TTC549 (cell line): Measurements from ENCODE around the gene KDM5A.
"Not testable (repeated sequence)": the region's sequence is repeated elsewhere in the genome, so short reads cannot be mapped to it uniquely, and the experiment has no call there.

Source experiments
- FAIRE-seq: peaks from 2 replicates; lab custom pipeline; 2012; peaks lifted over from hg19 to GRCh38; lab: Jason Lieb, UNC

KDM5A gene

GRCh38 chr12:332581-333205 lies 56.4 kb downstream of the KDM5A start:
- no peak for FAIRE-seq

DNA sequence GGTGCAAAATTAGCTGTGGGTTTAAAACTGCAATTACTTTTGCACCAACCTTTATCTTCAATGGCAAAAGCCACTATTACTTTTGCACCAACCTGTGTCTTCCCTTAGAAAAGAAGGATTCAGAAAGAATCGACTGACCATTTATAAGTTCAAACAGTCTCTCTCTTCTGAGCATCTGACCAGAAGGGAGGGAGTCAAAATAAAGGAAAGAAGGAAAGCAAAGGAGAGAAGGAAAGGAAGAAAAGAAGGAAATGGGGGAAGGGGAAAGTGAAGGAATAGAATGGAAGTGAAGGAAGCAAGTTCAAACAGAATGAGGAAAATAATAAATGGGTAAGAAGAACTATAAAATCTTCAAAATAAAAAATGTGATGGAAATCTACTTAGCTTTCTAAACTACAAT lies 57.8 kb downstream of the KDM5A start:
- no peak for FAIRE-seq

GRCh38 chr12:325906-326305 lies 63.2 kb downstream of the KDM5A start:
- FAIRE-seq = no peak

- FAIRE-seq = no peak
These were observed 65.6 kb downstream of the KDM5A start for GRCh38 chr12:323507-323906.

DNA sequence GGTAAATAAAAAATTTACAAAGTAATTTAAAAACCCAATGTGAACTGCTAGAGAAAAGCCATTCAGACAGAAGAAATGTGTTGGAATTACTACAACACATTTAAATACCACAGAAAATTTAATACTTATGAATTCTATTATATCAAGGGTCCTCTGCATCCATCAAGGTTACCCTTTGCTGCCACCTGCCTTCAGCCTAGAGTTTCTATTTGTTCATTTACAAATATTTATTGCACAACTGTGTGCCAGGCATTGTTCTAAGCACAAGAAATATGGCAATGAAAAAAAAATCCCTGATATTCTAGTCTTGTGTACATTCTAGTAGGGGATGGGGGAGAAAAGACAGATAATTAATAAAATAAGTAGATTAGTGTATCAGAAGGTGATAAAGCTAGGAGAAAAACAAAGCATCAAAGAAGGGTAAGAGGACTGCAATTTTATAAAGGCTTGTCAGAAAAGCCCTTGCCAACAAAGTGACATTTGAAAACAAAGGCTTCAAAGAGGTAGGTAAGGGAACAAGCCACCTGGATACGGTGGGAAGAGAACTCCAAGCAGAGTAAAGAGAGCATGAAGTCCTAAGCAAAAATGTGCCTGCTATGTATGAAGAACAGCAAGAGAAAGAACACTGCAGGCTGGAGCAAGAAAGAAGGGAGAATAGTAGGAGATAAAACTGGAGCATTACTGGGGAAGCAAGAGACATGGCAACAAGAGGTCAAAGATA lies 67.4 kb downstream of the KDM5A start:
- no peak for FAIRE-seq

DNA sequence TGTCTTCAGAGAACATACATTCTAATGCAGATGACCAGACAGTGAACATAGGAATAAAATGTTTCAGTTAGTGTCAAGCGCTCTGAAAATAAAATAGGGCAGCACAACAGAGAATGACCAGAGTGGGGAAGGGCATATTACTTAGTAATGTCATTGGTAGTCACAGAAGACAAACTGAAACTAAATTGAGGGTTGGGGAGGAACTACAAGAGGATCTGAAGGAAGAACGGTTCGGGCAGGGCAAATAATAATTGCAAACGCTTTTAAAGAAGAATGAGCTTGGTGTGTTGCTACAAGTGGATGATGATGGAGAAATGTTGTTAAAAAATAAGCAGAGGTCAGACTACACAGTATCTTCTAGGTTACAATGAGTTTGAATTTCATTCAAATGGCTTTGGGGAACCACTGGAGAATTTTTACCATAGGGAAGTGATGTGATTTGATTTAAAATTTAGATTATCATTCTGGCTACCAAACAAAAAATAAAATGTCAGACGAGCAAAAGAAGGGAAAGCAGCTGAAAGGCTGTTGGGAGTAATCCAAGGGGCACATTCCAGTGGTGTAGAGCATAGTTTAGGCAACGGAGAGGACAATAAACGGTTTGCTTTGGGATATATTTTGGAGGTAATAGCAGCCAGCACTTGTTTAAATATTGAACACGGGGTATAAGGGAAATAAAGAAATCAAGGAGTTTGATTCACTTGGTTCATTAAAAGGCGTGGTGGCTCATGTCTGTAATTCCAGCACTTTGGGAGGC lies 70.2 kb downstream of the KDM5A start:
- no peak for FAIRE-seq

DNA sequence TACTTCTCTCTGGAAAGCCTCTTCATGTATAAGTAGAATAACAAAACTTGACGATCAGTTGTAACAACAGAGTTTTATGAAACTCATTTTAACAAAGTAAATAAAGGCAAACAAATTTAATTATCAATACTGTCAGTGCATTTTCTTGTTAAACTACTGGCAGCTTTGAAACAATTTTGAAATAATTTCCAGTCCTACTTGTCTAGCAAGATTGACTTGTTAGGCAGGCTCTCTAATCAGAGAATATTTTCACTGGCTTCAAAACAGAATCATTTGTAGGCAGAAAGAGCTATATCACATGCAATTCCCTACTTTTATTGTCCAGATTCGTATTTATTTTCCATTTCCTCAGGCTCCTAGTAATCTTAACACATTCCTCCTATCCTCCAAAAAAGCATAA lies 80.6 kb downstream of the KDM5A start:
- no peak for FAIRE-seq

- FAIRE-seq = no peak
These were observed 81.7 kb downstream of the KDM5A start for GRCh38 chr12:307406-307805.

- no peak for FAIRE-seq
These were observed 84.3 kb downstream of the KDM5A start for GRCh38 chr12:304805-305204.

DNA sequence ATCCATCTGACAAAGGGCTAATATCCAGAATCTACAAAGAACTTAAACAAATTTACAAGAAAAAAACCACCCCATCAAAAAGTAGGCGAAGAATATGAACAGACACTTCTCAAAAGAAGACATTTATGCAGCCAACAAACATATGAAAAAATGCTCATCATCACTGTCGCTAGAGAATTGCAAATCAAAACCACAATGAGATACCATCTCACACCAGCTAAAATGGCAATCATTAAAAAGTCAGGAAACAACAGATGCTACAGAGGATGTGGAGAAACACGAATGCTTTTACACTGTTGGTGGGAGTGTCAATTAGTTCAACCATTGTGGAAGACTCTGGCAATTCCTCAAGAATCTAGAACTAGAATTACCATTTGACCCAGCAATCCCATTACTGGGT lies 86.4 kb downstream of the KDM5A start:
- not testable (repeated sequence) for FAIRE-seq

DNA sequence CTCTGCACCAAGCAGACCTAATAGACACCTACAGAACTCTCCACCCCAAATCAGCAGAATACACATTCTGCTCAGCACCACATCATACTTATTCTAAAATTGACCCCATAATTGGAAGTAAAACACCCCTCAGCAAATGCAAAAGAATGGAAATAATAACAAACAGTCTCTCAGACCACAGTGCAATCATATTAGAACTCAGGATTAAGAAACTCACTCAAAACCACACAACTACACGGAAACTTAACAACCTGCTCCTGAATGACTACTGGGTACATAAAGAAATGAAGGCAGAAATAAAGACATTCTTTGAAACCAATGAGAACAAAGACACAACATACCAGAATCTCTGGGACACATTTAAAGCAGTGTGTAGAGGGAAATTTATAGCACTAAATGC lies 89.0 kb downstream of the KDM5A start:
- FAIRE-seq = not testable (repeated sequence)

DNA sequence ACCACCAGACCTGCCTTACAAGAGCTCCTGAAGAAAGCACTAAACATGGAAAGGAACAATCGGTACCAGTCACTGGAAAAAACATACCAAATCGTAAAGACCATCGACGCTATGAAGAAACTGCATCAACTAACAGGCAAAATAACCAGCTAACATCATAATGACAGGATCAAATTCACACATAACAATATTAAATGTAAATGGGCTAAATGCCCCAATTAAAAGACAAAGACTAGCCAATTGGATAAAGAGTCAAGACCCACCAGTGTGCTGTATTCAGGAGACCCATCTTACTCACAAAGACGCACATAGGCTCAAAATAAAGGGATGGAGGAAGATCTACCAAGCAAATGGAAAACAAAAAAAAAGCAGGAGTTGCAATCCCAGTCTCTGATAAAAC lies 89.6 kb downstream of the KDM5A start:
- not testable (repeated sequence) for FAIRE-seq

GRCh38 chr12:298059-298458 lies 91.1 kb downstream of the KDM5A start:
- not testable (repeated sequence) for FAIRE-seq

- FAIRE-seq = no peak
These were observed 94.0 kb downstream of the KDM5A start for GRCh38 chr12:295132-295531.

GRCh38 chr12:293199-293598 lies 95.9 kb downstream of the KDM5A start:
- no peak for FAIRE-seq

- FAIRE-seq = no peak
These were observed 96.9 kb downstream of the KDM5A start for GRCh38 chr12:292186-292585.

- FAIRE-seq = no peak
These were observed 97.9 kb downstream of the KDM5A start for GRCh38 chr12:291153-291723.

DNA sequence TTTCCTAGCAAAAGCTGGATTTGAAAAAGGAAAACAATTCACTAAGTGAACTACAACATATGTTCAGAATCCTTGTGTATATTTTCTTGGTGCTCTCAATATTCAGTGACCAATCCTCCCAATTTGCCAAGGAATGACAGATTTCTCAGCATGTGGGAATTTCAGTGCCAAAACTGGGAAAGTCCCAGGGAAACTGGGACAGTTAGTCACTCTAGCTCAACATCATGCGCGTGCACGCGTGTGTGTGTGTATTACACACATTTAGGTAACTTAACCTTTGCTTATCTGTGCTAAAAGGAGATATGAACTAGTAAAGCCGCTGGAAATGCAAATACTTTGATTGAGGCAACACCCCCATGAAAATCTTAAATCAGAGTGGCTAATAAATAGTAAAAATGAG lies 100.4 kb downstream of the KDM5A start:
- no peak for FAIRE-seq

DNA sequence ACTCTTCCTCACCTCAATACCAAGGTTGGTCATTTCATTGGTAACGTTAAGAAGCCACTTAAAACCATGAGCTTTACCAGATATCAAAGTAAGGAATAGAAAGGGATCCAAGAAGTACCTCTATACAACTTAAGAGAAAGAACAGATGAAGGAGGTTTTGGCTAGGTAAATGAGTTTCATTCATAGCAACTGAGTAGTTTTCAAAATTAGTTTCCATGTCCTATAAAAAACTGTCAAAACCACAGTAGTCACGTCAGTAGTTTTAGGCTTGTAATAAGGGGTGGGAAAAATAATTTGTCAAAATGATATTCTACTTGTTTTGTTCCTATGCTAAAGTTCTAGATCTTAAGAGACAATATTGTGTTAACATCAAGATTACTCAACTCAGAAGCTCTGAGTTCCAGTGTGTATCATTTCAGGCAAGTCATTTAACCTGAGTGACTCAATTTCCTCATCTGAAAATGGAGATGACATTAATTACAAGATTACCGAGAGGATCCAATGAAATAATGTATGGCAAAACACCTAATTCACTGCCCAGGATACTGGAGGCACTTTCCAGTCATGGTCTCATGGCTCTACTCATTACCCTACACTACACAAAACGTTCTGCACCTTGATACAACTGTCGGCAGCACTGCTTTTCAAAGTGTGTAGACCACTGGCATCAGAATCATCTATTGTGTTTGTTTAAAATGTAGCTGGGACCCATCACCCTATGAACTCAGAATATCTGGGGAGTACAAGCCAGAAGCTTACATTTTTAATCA lies 102.4 kb downstream of the KDM5A start:
- no peak for FAIRE-seq

DNA sequence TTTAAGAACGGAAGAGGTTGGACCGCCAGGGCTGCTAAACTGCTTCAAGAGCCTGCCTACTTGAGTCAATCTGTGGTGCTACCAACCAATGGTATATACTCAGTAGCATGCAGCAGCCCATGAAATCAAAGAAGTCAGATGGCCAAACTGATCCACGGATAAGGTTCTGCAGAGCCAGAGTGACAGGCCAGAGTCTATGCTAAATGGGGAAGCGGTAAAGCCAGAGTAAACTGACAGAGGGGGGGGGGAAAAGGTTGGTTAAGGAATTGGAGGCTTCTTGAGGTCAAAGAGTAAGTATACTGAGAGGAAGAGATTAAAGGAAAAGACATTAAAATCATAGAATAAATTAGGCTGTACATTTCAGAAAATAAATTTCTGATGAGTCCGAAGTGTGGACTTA lies 111.1 kb downstream of the KDM5A start:
- FAIRE-seq = no peak

GRCh38 chr12:275812-276211 lies 113.3 kb downstream of the KDM5A start:
- FAIRE-seq = no peak

GRCh38 chr12:273382-273781 lies 115.7 kb downstream of the KDM5A start:
- no peak for FAIRE-seq
